Lower lobe of right lung (tissue), 2 donors: ENCODE results near the gene NOL7. TPM values are rescaled to one million over a fixed set of nuclear protein-coding genes. Genes with fewer than 3 reads are reported as not detected.

Source experiments
- ATAC-seq, 2 donors: fragments of 200-7000 bp; cut with Tn5 transposase; one replicate each; pipeline ENCODE4 v1.9.1; 2020 to 2022; ENCODE audit warnings: mild to moderate bottlenecking in 2 of 2, moderate library complexity in 2 of 2
- DNase-seq: peaks from one replicate; pipeline ENCODE4 v3.0.0-alpha.2; 2020
- H3K27ac ChIP-seq: fragments of 200-600 bp; one replicate; pipeline ENCODE4 v1.8.0; 2022
- H3K27me3 ChIP-seq: fragments of 200-600 bp; one replicate; pipeline ENCODE4 v1.8.0; 2022; ENCODE audit warnings: low read depth
- H3K36me3 ChIP-seq: fragments of 200-600 bp; one replicate; pipeline ENCODE4 v1.8.0; 2022; ENCODE audit warnings: mild to moderate bottlenecking
- H3K4me1 ChIP-seq: fragments of 200-600 bp; one replicate; pipeline ENCODE4 v1.8.0; 2022
- H3K4me3 ChIP-seq: fragments of 200-600 bp; one replicate; pipeline ENCODE4 v1.8.0; 2022; ENCODE audit warnings: mild to moderate bottlenecking
- H3K9me3 ChIP-seq: fragments of 200-600 bp; one replicate; pipeline ENCODE4 v1.8.0; 2022
- intact Hi-C: fragments of 100-400 bp; cut with DNase I; formaldehyde crosslinking; loops from one replicate; pipeline ENCODE4 v1.11.0; 2022
- total RNA-seq: library from RNA; stranded (reverse); fragmentation: NEBNext Ultra II Directional; extraction: Animal tissue kit (Norgen Biotek cat#: 25700); gene quantifications from one replicate; pipeline ENCODE4 v1.2.1, GENCODE V29; 2021
- TF ChIP-seq, protein P1 (sequence below): fragments of 200-600 bp; IDR thresholded peaks from one replicate; pipeline ENCODE4 v1.8.0; 2022; ENCODE audit warnings: antibody characterized with exemption, mild to moderate bottlenecking
- donor health status: DM: no; HTN: yes; CAD: no; lungs with severe emphysema.

NOL7 gene
- total RNA-seq, 1 donor from 2014 or later, result 49.3 TPM

DNA sequence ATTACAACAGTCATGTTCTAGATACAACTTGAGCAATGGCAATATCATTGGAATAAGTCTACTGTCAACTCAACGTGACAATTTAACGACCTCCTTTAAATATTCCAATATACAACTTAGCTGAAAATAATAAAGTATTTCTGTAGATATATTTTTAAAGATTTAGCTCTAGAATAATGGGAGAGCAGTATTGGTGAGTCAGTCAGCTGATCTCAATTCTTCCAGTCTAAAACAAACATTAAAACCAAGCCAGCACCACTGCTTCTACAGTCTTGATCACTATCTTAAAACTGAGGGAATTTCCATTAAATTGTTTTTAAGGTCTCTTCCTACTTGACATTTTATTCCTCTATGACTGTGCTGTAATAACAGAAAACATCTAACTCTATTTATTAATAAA, 38.2 kb downstream of the NOL7 start:
- no peak overlapping the region for H3K27ac ChIP-seq
- H3K4me1 ChIP-seq, result no peaks in the 10 kb centered on the region
- intact Hi-C loops, result no loop called here
- H3K27me3 ChIP-seq, result no peaks in the 10 kb centered on the region
- TF ChIP-seq, protein P1, sequence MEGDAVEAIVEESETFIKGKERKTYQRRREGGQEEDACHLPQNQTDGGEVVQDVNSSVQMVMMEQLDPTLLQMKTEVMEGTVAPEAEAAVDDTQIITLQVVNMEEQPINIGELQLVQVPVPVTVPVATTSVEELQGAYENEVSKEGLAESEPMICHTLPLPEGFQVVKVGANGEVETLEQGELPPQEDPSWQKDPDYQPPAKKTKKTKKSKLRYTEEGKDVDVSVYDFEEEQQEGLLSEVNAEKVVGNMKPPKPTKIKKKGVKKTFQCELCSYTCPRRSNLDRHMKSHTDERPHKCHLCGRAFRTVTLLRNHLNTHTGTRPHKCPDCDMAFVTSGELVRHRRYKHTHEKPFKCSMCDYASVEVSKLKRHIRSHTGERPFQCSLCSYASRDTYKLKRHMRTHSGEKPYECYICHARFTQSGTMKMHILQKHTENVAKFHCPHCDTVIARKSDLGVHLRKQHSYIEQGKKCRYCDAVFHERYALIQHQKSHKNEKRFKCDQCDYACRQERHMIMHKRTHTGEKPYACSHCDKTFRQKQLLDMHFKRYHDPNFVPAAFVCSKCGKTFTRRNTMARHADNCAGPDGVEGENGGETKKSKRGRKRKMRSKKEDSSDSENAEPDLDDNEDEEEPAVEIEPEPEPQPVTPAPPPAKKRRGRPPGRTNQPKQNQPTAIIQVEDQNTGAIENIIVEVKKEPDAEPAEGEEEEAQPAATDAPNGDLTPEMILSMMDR, result no peak
- H3K4me3 ChIP-seq, result no peak overlapping the region
- ATAC-seq, result no peak
- H3K9me3 ChIP-seq, result no peaks in the 10 kb centered on the region
- no peak for DNase-seq
- H3K36me3 ChIP-seq, result peaks cover 16% of the 10 kb centered on the region

DNA sequence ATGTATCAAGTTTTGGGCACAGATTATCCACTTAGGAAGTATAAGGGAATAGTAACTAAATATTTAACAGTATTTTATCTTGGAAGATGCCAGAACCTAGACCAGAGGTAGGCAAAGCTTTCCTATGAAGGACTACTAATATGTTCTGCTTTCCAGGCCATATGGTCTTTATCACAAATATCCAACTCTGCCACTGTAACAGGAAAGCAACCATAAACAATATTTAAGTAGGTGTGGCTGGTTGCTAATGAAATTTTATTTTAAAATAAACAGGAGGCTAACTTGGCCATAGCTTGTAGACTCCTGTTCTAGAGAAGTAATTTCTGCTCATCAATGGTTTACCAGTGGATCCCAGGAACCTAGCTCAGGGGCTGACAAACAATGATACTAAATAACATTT, 39.4 kb downstream of the NOL7 start:
- intact Hi-C loops, result no loop called here
- Histone ChIP-seq H3K9me3 (no peaks in the 10 kb centered on the region), H3K4me3 (no peak overlapping the region), H3K4me1 (no peaks in the 10 kb centered on the region), H3K27me3 (no peaks in the 10 kb centered on the region), H3K27ac (no peak overlapping the region), H3K36me3 (peaks cover 16% of the 10 kb centered on the region)
- DNase-seq (no peak), ATAC-seq (no peak)
- TF ChIP-seq, protein P1, result no peak

DNA sequence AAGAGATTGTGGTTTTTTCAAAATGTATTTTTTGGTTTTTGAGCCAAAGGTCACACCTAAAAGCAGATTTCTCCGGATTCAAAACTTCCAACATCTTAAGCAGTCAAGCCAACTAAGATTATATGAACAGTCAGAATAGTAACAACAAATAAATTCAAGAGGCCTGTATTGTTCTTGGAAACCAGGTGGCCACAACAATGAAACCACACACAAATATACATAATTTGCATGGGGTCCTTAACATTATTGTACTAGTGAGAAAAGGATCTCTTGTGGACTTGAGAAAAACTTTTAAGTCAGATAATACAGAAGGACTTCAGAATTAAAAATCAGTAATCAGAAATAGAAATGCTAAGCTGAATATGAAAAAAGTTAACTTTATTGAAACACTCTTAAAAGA, 40.6 kb downstream of the NOL7 start:
- H3K36me3 ChIP-seq, result peaks cover 11% of the 10 kb centered on the region
- H3K4me3 ChIP-seq, result no peak overlapping the region
- TF ChIP-seq, protein P1, result no peak
- no peaks in the 10 kb centered on the region for H3K4me1 ChIP-seq
- H3K9me3 ChIP-seq, result no peaks in the 10 kb centered on the region
- DNase-seq, result no peak
- no peak for ATAC-seq
- intact Hi-C loops, result no loop called here
- H3K27ac ChIP-seq, result no peak overlapping the region
- no peaks in the 10 kb centered on the region for H3K27me3 ChIP-seq

DNA sequence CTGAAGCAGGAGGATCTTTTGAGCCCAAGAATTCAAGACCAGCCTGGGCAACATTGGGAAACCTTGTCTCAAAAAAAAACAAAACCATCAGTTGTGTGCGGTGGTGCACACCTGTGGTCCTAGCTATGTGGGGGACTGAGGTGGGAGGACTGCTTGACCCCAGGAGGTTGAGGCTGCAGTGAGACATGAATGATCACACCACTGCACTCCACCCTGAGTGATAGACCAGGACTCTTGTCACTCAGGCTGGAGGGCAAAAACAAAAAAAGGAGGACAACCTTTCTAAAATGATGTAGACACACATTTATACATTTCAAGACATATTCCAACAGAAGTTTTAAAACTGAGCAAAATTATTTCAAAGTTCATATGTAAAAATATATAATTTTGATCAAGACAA, 45.1 kb downstream of the NOL7 start:
- TF ChIP-seq, protein P1, result no peak
- H3K36me3 ChIP-seq, result peaks cover 9% of the 10 kb centered on the region
- H3K4me1 ChIP-seq, result peaks cover 5% of the 10 kb centered on the region
- ATAC-seq (no peak), DNase-seq (no peak)
- no peak overlapping the region for H3K4me3 ChIP-seq
- no peaks in the 10 kb centered on the region for H3K9me3 ChIP-seq
- intact Hi-C loops, result no loop called here
- no peaks in the 10 kb centered on the region for H3K27me3 ChIP-seq
- H3K27ac ChIP-seq, result no peak overlapping the region

DNA sequence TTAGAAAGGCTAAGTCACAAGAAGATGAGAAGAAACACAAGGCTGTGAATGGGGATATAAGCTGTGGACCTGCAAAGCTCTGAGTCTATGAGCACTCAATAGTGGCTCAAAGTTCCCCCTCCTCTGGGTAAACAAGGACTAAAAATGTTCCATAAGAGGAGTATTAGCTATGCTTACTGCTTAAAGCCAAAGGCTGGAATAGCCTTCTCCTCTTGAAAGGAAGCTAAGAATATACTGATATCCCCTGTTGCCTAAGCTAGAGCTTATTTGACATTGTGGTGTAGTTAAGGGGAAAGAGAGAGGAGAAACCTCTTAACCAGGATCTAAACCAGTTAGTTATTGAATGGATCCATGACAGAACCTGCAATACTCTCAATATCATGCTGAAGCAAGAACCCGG, 45.8 kb downstream of the NOL7 start:
- Histone ChIP-seq H3K4me1 (peaks cover 5% of the 10 kb centered on the region), H3K36me3 (peaks cover 9% of the 10 kb centered on the region), H3K27me3 (no peaks in the 10 kb centered on the region), H3K4me3 (no peak overlapping the region), H3K27ac (no peak overlapping the region), H3K9me3 (no peaks in the 10 kb centered on the region)
- TF ChIP-seq, protein P1, result no peak
- DNase-seq (no peak), ATAC-seq (no peak)
- intact Hi-C loops, result no loop called here

DNA sequence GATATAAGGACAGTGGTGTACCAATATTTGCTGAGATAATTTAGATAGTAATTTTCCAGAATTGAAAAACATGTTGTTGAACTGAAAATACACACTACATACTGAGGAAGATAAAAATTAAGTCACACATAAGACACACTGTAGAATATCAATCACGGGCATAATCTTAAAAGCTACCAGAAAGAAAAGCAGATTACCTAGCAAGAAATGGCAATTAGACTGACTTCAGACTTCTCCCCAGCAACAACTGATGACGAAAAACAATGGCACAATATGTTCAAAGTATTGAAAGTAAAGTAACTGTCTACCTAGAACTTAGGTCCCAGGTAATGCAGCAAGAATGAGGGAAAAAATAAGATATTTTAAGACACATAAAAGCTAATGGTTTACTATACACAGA, 46.5 kb downstream of the NOL7 start:
- ATAC-seq (no peak), DNase-seq (no peak)
- TF ChIP-seq, protein P1, result no peak
- peaks cover 4% of the 10 kb centered on the region for H3K36me3 ChIP-seq
- H3K9me3 ChIP-seq, result no peaks in the 10 kb centered on the region
- intact Hi-C loops, result no loop called here
- H3K4me3 ChIP-seq, result no peak overlapping the region
- no peak overlapping the region for H3K27ac ChIP-seq
- H3K4me1 ChIP-seq, result peaks cover 6% of the 10 kb centered on the region
- no peaks in the 10 kb centered on the region for H3K27me3 ChIP-seq
